WTC11 (cell line): ENCODE measurements around the gene CFAP20DC.

Source experiments
- CTCF ChIP-seq: fragments of 200-600 bp; IDR thresholded peaks from 2 replicates; pipeline ENCODE4 v1.8.0; 2022; ENCODE audit warnings: antibody characterized with exemption
- IRF2 ChIP-seq: sonication (generic); formaldehyde crosslinking; IDR thresholded peaks from 2 replicates; pipeline ENCODE4 v1.8.0; 2022; ENCODE audit warnings: low read depth, missing genetic modification reagents, borderline replicate concordance
- KAT7 ChIP-seq: sonication (generic); formaldehyde crosslinking; IDR thresholded peaks from 2 replicates; pipeline ENCODE4 v1.8.1; 2023; ENCODE audit warnings: missing genetic modification reagents, mild to moderate bottlenecking, borderline replicate concordance
- NFE2L1 ChIP-seq: sonication (generic); formaldehyde crosslinking; IDR thresholded peaks from 2 replicates; pipeline ENCODE4 v1.8.1; 2023; ENCODE audit warnings: missing genetic modification reagents
- ZNF416 ChIP-seq: fragments of 250-450 bp; sonication (Bioruptor Pico); IDR thresholded peaks from 2 replicates; pipeline ENCODE4 v1.9.0; 2021; ENCODE audit warnings: mild to moderate bottlenecking, inconsistent platforms

DNA sequence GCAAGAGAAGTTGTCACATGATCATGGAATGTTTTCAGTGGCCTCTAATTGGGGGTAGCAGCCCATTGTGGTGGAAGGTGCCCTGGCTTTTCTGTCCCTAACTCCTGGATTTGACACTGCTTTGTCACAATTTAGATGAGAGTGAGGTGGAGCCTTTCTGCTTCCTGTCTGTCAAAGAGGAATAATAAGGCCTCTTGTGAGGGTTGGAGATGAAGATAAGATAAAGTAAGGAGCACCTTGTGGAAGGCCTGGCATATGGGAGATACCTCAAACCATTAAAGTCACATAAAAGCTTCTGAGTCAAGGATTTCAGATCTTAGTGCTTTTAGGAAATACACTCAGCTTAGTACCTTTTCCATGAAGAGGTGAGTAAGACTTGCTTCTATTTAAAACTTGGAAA lies 210.6 kb downstream of the CFAP20DC start:
- TF ChIP-seq ZNF416 (CRISPR knock-in tag) (no peak), NFE2L1 (CRISPR knock-in tag) (no peak), IRF2 (CRISPR knock-in tag) (no peak), CTCF (no peak), KAT7 (CRISPR knock-in tag) (no peak)
